Activated T-cell treated with anti-CD3 and anti-CD28 coated beads, Interleukin-2, amount 50 U/mL, for 1 hour (primary cell): ENCODE data around the gene DTL.

Experiments used
- DNase-seq: peaks from one replicate; pipeline ENCODE4 v3.0.0-alpha.2; 2020

The DTL gene

DNA sequence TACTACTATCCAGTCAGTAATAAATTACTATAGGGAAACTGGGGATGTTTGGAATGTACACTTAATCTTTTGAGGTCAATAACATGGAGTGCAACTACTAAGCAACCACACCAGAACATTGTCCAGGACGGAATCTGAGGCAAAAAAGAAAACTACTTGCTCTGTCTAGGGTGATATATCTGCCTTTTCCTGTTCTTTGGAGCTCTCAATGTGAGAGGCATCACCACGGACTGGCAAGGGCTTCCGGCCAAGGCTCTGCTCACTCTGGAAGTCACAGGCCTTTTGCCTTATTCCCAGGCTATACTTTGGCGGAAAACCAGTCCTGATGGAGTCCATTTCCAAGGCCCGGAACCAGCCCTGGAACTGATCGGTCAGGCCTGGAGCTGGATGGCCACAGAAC is 94.2 kb downstream of the DTL start:
- DNase-seq, result no peak

DNA sequence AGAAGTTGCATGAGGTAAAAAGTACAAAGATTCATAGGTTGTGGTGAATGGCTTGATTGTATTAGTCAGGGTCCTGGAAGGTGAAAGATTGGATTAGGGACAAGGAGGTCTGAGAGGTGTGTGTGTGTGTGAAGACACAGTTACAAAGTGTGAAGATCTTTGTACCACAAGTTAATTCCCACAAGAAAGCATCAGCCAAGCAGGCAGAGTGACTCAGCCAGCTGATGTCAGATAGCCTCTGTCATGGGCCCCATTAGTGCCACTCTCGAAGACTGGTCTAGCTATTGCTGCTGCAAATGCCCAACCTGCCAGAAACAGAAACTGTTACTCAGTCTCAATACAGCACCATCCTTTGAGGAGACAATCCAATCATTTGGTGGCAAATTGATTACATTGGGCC is 96.5 kb downstream of the DTL start:
- DNase-seq, result no peak

DNA sequence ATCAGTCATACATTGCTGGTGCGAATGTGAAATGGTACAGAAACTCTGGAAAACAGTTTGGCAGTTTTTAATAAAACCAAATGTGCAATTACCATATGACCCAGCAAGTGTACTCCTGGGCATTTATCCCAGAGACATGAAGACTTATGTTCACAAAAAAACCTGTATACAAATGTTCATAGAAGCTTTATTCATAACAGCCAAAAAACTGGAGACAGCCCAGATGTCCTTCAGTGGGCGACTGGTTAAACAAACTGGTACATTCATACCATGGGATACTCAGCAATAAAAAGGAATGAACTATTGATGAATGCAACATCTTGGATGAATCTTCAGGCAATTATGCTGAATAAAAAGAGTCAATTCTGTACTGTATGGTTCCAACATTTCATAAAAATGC is 97.8 kb downstream of the DTL start:
- no peak for DNase-seq

DNA sequence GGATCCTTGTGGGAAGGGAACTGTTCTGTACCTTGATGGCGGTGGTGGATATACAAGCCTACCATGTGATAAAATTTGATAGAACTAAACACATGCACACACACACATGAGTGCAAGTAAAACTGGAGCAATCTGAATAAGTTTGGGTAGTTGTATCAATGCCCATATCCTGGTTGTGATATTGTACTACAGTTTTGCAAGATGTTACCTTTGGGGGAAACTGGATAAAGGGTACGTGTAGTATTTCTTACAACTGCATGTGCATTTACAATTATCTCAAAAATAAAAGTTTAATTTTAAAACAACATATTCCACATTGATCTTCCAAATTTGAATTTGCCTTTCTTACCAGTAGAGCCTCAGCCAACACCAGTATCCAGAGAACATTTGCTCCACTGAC is 99.6 kb downstream of the DTL start:
- no peak for DNase-seq

DNA sequence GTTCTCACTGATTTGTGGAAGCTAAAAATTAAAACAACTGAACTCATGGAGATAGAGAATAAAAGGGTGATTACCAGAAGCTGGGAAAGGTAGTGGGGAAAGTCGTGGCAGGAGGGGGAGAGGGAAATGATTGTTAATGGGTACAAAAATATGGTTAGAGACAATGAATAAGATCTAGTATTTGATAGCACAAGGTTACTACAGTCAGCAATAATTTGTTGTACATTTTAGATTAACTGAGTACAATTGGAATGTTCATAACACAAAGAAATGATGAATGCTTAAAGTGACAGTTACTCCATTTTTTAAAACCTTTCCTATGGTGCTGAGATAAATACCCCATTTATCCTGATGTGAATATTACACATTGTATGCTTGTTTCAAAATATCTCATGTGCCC is 102.3 kb downstream of the DTL start:
- DNase-seq, result no peak

DNA sequence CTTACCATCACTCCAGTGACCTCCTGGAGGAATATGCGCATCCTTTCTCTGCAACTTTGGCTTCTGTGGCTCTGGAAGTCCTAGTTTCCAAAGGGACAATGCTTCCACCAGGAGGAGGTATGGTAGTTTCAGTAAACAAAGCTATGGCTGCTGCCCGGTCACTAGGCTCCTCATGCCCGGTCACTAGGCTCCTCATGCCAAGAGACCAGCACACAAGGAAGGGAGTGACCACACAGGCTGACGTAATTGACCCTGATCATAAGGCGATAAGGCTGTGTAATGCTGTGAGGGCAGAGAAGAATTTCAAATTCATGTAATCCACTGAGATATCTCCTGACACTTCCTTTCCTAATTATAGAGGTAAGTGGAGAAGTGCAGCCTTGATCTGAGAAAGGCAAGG is 102.9 kb downstream of the DTL start:
- no peak for DNase-seq

DNA sequence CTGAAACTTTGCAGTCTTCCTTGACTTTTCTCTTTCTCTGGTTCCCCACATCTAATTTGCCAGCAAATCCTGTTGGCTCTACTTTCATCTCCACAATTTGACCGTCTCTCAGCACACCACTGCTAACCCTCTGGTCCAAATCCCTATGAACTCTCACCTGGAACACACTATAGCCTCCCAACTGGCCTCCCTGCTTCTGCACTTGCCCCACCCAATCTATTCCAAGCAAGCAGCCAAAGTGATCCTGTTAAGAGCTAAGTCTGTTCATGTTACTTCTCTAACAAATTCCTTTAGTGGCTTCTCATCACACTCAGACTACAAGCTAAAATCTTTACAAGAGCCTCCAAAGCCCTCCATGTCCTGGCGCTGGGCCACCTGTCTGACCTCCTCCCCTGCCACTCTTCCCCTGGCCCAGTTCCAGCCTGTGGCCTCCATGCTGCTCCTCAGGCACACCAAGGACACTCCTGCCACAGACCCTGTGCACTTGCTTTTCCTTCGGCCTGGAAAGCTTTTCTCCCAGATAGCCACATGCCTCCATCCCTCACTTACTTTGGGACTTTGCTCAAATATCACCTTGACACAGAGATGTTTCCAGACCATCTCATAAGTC is 104.1 kb downstream of the DTL start:
- no peak for DNase-seq

DNA sequence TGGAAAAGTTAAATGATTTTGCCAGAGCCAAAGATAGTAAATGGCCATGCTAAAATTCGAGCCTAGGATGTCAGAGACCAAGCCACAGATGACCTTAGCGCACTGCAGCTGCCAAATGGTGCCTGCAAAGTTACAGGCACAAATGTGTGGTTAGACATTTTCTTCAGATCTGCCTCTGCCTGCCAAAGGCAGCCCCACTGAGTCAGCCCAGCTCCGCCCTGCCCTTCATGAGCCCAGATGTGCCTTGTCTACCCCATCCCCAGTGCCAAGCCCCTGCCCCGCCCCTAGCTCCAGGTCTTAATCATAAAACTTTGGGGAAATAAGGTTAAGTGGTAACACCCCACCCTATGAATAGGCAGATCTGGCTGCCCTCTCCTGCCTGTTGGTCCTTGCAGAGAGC is 105.9 kb downstream of the DTL start:
- no peak for DNase-seq

DNA sequence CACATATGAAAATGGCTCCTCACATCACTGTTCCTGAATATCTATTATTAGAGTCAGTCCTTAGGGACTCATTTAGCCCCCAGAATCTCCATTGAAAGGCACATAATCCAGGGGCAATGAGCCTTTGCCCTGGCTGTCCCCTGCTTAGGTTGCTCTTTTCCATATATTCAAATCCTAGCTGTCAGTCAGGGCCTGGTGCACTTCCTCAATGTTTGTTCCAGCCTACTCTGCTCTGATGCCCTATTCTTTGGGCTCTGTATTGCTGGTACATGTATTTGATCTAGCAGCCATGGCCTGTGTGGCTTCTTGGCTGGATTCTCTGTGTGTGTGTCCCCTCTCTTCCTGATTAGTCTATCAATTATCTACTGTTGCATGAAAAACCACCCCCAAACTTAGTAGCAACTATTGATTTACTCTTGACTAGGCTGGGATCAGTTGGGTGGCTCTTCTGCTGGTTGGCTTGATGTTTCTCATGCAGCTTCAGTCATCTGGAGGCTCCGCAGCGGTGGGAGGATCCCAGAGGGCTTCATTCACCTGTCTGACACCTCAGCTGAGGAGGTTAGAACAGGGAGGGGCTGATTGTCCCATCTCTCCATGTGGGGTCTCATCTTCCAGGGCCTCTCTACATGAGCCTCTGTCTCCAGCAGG is 107.5 kb downstream of the DTL start:
- DNase-seq, result no peak

DNA sequence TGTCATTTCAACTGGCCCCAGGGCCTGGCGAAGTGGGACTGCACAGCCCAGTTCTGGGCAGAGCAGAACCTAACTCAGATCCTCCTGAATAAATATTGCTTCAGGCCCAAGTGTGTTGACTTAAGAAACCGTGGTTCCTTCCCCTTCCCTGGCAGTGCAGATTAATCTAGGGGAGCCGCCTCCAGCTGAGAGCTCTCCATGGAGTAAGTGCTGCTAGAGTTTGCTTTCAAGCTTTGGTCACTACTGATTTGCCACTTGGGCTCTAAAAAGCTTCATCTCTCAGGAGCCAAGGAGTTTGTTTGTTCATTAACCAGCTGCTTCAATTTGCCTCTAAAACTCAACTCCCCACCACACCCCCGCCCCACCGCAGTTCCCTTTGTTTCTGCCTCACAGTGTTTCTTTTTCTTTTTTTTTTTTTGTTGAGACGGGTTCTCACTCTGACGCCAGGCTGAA is 112.1 kb downstream of the DTL start:
- no peak for DNase-seq

DNA sequence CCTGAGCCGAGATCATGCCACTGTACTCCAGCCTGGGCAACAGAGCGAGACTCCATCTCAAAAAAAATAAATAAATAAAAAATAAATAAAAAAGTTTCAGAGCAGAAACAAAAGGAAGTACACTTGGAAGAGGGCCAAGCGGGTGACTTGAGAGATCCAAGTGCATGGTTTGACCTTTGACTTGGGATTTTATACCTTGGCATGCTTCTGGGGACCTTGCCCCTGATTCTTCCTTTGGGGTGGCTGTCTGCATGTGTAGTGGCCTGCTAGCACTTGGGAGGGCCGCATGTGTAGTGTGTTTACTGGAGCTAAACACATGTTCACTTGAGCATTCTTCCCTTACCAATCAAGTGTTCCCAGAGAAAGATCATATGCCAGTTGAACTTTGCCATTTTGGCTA is 114.0 kb downstream of the DTL start:
- no peak for DNase-seq

DNA sequence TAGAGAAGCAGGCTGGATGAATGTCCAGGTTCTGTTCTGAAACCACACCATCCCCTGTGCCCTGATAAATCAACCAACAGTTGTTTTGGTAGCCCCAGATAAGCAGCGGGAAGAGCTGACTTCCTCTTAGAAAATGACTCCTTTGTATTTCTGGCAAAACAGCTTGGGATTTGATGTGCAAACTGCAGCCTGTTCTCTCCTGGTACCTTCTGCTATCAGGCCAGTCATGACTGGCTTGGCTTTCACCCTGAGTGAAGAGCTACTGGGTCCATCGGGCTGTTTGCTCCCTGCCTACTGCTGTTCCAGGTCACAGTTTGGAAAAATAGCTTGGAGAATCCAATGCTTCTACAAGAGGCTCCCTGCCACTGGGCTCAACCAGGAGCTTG is 116.8 kb downstream of the DTL start:
- DNase-seq, result no peak

DNA sequence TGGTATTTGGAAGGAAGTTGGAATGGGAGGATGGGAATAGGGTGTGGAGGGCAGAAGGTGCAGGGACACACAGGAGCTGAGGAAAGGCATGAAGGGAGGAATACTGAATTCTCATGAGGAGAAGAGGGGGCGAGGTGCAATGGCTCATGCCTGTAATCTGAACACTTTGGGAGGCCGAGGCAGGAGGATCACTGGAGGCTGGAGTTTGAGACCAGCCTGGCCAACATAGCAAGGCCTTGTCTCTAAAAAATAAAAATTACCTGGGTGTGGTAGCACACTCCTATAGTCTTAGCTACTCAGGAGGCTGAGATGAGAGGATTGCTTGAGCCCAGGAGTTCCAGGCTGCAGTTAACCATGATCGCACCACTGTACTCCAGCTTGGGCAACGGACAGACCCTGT is 117.3 kb downstream of the DTL start:
- no peak for DNase-seq

DNA sequence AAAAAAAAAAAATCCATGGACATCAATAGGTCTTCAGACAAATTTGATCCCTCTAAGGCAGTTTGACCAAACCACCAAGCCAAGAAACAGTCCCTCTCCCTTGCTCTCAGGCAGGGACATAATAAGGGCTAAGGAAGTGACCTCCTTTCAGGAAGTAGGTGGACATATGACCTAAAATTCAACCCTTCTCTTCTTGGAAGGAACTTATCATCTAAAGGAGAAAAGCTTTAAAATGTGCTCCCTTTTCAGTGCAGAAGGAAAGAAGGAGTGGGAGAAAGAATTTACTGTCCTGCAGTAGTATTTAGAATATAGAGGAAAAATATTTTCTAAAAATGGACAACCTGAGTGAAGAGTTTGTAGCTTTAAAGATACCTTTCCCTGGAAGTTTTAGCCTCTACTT is 118.1 kb downstream of the DTL start:
- no peak for DNase-seq
